Upper lobe of left lung (tissue), 6 donors: ENCODE results near the gene RTCB. TPM values are rescaled to one million over a fixed set of nuclear protein-coding genes. Genes with fewer than 3 reads are reported as not detected.
A peak's percentile ranks its signal among the peaks of the same experiment; 100 is the strongest.

Source experiments
- ATAC-seq, 2 donors: fragments of 200-7000 bp; cut with Tn5 transposase; one replicate each; pipeline ENCODE4 v1.9.1; 2022; ENCODE audit warnings: mild to moderate bottlenecking in 2 of 2, moderate library complexity in 2 of 2; ENCODE audit not compliant: low FRiP score in 2 of 2
- DNase-seq, 2 donors: peaks; one replicate each; pipeline ENCODE4 v3.0.0-alpha.2; 2019 to 2020
- H3K27ac ChIP-seq, 4 donors: fragments of 200-600 bp; sonication (generic); one replicate each; pipeline ENCODE4 v1.5.1; 2016 to 2019
- H3K27me3 ChIP-seq, 4 donors: fragments of 200-600 bp; sonication (generic); one replicate each; pipeline ENCODE4 v1.5.1; 2017 to 2019
- H3K36me3 ChIP-seq, 4 donors: fragments of 200-600 bp; sonication (generic); one replicate each; pipeline ENCODE4 v1.5.1; 2016 to 2019
- H3K4me1 ChIP-seq, 4 donors: fragments of 200-600 bp; sonication (generic); one replicate each; pipeline ENCODE4 v1.5.1; 2018 to 2019
- H3K4me3 ChIP-seq, 4 donors: fragments of 200-600 bp; sonication (generic); one replicate each; pipeline ENCODE4 v1.5.1; 2017 to 2019; ENCODE audit warnings: mild to moderate bottlenecking in 2 of 4, moderate library complexity in 1 of 4
- H3K9me3 ChIP-seq, 4 donors: fragments of 200-600 bp; sonication (generic); one replicate each; pipeline ENCODE4 v1.5.1; 2018 to 2019
- CTCF ChIP-seq, 6 experiments: fragments of 450-650 bp in 4 of 6; fragments of 200-600 bp in 2 of 6; sonication (generic) in 2 of 6; IDR thresholded peaks; one replicate each; pipeline ENCODE4 v1.5.1; 2016 to 2019; ENCODE audit warnings: antibody characterized with exemption in 6 of 6
- EP300 ChIP-seq, 4 donors: sonication (generic); formaldehyde crosslinking; IDR thresholded peaks; one replicate each; pipeline ENCODE4 v1.5.1; 2017; ENCODE audit warnings: antibody characterized with exemption in 4 of 4, control low read depth in 2 of 4
- POLR2A ChIP-seq, 4 donors: fragments of 450-650 bp; IDR thresholded peaks; one replicate each; pipeline ENCODE4 v1.5.1; 2016 to 2017; ENCODE audit warnings: antibody characterized with exemption in 4 of 4, mild to moderate bottlenecking in 2 of 4
- POLR2AphosphoS5 ChIP-seq, 2 donors: sonication (generic); formaldehyde crosslinking; IDR thresholded peaks; one replicate each; pipeline ENCODE4 v1.5.1; 2017; ENCODE audit warnings: antibody characterized with exemption in 2 of 2
- WGBS, 2 donors: methylation state at CpG; one replicate each; pipeline ENCODE4 v1.1.5; 2017 to 2018; 5-methylcytosine and 5-hydroxymethylcytosine counted together
- total RNA-seq, 6 donors: library from RNA; depleted of rRNA in 4 of 6; stranded (reverse); fragments of >200 nt in 4 of 6; gene quantifications; one replicate each; pipeline versions ENCODE4 v1.1.0 to v1.2.1, GENCODE V29; 2016 to 2021
- donor health status: DM: no; HTN: no; CAD: no; lungs with moderate emphysema.
- donor health status: DM: no; HTN: yes; CAD: no; lungs with severe emphysema.

The RTCB gene
- total RNA-seq, 6 donors from 2014 or later, result 45.3 to 71.4 (median 63.7) TPM

DNA sequence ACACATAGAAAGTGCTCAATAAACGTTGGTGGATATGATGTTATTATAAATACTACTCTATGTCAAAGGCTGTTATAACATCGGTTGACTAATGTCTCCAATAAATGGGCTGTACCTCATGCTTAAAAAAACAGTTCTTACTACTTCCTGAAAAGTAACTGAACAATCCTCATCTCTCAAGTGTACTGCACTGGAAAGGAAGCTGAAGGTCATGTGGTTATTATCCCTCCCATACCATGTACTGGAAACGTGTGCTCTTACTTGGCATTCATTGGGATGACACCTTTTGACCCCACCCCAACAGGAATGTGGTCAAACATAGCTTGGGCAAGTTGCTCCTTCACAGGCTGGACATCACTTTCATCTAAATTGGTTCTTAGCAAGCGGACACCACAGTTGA is 10.6 kb downstream of the RTCB start:
- 67 to 73% methylated on average over 4 of the region's 4 CpGs for WGBS, 2 donors
- H3K9me3 ChIP-seq, result no peaks in the 10 kb centered on the region
- no peak for ATAC-seq
- peaks cover 0 to 12% (median 0%) of the 10 kb centered on the region in 4 donors for H3K4me1 ChIP-seq
- no peak overlapping the region for H3K4me3 ChIP-seq
- H3K27me3 ChIP-seq, result no peaks in the 10 kb centered on the region
- no peak for TF ChIP-seq POLR2AphosphoS5 (IDR thresholded peaks at IDR 0.05)
- TF ChIP-seq EP300 (IDR thresholded peaks at IDR 0.05), result no peak
- no peak for TF ChIP-seq CTCF (IDR thresholded peaks at IDR 0.05)
- TF ChIP-seq POLR2A (IDR thresholded peaks at IDR 0.05), result no peak
- H3K36me3 ChIP-seq, result peaks cover 30 to 100% (median 73%) of the 10 kb centered on the region in 4 donors
- no peak for DNase-seq
- no peak overlapping the region for H3K27ac ChIP-seq

- no peaks in the 10 kb centered on the region for H3K9me3 ChIP-seq
- peak overlapping the region in 1 of 4 donors; percentile 24 for H3K27ac ChIP-seq
- H3K27me3 ChIP-seq, result no peaks in the 10 kb centered on the region
- ATAC-seq (peak in 1 of 2 donors; percentile 59), DNase-seq (peak in 1 of 2 donors; percentile 75)
- no peak for TF ChIP-seq CTCF (IDR thresholded peaks at IDR 0.05)
- TF ChIP-seq EP300 (IDR thresholded peaks at IDR 0.05), result peak in 1 of 4 donors; percentile 30
- H3K4me1 ChIP-seq, result peaks cover 0 to 13% (median 0%) of the 10 kb centered on the region in 4 donors
- WGBS, 2 donors, result 69 to 83% methylated on average over 5 of the region's 5 CpGs
- no peak overlapping the region for H3K4me3 ChIP-seq
- peaks cover 60 to 100% (median 86%) of the 10 kb centered on the region in 4 donors for H3K36me3 ChIP-seq
Measured at GRCh38 chr22:32396746-32397145, 15.3 kb downstream of the RTCB start.

DNA sequence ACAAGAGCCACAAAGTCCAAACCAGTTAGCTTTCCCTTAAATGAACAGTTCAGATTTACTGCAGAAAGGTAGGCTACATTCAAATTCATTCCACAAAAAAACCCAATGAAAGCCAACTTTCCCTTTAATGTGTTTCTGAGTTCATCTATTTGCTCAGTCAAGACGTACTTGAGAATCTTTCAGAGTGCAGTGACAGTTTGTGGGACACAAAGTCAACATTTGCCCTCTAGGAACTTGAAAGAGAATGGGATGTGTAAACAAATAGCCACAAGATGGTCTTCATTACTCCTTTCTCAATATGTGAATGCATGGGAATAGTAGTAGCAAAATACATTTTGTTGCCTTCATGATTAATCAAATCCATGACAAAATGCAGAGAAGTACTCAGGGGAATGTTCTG is 15.8 kb downstream of the RTCB start:
- Histone ChIP-seq H3K4me3 (no peak overlapping the region), H3K27ac (no peak overlapping the region), H3K4me1 (peaks cover 0 to 13% (median 0%) of the 10 kb centered on the region in 4 donors), H3K27me3 (no peaks in the 10 kb centered on the region), H3K36me3 (peaks cover 56 to 100% (median 84%) of the 10 kb centered on the region in 4 donors), H3K9me3 (no peaks in the 10 kb centered on the region)
- WGBS, 2 donors, result 75 to 79% methylated on average over 1 of the region's 1 CpG
- ATAC-seq (no peak), DNase-seq (no peak)
- no peak for TF ChIP-seq POLR2A (IDR thresholded peaks at IDR 0.05)
- TF ChIP-seq EP300 (IDR thresholded peaks at IDR 0.05), result no peak
- TF ChIP-seq POLR2AphosphoS5 (IDR thresholded peaks at IDR 0.05), result no peak
- no peak for TF ChIP-seq CTCF (IDR thresholded peaks at IDR 0.05)

DNA sequence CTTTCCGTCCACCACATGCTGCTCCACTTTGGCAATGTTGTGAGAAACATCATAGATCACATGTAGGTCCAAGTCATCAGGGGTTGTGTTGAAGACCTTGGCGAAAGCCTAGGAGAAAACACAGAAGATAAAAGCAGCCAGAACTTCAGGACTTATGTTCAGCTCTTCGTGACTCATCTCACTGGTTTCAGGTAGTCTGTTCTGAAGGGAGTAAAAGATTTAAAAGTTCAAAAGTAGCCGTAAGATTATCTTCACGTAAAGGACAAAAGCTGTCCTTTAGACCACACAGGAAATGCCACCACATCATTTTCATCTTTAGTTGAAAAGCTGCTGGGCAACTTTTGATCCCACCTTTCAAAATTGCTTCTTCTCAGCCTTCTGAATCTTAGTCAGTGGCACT is 16.9 kb downstream of the RTCB start:
- ATAC-seq, result no peak
- no peak for DNase-seq
- no peak overlapping the region for H3K27ac ChIP-seq

More for the DNA sequence above, 16.9 kb downstream of the RTCB start:
- TF ChIP-seq POLR2A (IDR thresholded peaks at IDR 0.05) (no peak), CTCF (IDR thresholded peaks at IDR 0.05) (no peak), POLR2AphosphoS5 (IDR thresholded peaks at IDR 0.05) (no peak), EP300 (IDR thresholded peaks at IDR 0.05) (no peak)
- H3K9me3 ChIP-seq, result no peaks in the 10 kb centered on the region
- H3K36me3 ChIP-seq, result peaks cover 59 to 100% (median 85%) of the 10 kb centered on the region in 4 donors
- peaks cover 0 to 13% (median 0%) of the 10 kb centered on the region in 4 donors for H3K4me1 ChIP-seq
- H3K4me3 ChIP-seq, result no peak overlapping the region
- no peaks in the 10 kb centered on the region for H3K27me3 ChIP-seq
- 92 to 93% methylated on average over 5 of the region's 5 CpGs for WGBS, 2 donors
